Lower leg skin (tissue), 3 donors: Measurements from ENCODE around the gene SLC43A3.

ENCODE experiments used
- POLR2A ChIP-seq, 2 donors: fragments of 450-650 bp; IDR thresholded peaks; one replicate each; pipeline ENCODE4 v1.6.1; 2016 to 2017; ENCODE audit warnings: antibody characterized with exemption in 2 of 2, mild to moderate bottlenecking in 1 of 2, moderate library complexity in 1 of 2
- TF ChIP-seq, protein P1 (sequence below), 3 donors: fragments of 450-650 bp; IDR thresholded peaks; one replicate each; pipeline ENCODE4 v1.5.1; 2016; ENCODE audit warnings: antibody characterized with exemption in 3 of 3, mild to moderate bottlenecking in 3 of 3, moderate library complexity in 2 of 3

DNA sequence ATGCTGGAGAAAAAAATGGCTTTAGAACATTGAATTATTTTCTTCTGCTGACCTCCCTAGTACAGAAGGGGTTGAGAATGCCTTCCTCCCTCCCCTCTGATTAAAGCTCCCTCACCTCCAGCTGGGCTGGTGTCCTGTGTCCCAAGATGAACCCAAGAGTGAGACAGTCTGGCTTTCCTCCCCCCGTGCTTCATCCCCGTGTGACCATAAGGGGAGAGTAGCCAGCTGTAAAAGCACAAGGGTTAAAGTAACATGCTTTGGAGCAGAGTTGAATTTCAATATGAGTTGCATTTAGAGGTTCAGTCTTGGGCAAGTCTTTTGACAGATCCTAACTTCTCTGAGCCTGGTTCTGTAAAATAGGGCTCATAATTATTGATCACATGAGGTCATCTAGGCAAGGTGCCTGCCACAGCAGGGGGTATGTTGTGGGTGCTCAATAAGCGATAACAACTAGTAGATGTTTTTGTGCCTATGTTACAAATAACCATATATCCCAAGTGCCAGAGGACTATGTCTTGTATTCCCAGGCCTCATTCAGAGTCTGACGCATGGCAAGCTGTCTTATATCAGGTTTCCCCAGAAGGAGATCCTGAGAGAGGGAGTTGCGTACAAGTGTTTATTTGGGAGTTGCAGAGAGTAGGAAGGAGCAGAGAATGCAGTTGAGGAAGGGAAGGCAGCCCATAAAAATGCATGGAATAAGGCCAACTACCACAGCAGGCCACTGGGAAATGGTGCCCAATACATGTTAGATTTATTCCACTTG is 40.6 kb downstream of the SLC43A3 start:
- TF ChIP-seq, protein P1, sequence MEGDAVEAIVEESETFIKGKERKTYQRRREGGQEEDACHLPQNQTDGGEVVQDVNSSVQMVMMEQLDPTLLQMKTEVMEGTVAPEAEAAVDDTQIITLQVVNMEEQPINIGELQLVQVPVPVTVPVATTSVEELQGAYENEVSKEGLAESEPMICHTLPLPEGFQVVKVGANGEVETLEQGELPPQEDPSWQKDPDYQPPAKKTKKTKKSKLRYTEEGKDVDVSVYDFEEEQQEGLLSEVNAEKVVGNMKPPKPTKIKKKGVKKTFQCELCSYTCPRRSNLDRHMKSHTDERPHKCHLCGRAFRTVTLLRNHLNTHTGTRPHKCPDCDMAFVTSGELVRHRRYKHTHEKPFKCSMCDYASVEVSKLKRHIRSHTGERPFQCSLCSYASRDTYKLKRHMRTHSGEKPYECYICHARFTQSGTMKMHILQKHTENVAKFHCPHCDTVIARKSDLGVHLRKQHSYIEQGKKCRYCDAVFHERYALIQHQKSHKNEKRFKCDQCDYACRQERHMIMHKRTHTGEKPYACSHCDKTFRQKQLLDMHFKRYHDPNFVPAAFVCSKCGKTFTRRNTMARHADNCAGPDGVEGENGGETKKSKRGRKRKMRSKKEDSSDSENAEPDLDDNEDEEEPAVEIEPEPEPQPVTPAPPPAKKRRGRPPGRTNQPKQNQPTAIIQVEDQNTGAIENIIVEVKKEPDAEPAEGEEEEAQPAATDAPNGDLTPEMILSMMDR (IDR thresholded peaks at IDR 0.05) = no peak
- no peak for TF ChIP-seq POLR2A (IDR thresholded peaks at IDR 0.05)
